ENCODE measurements around the gene SPATA1. TPM values are rescaled to one million over a fixed set of nuclear protein-coding genes. Genes with fewer than 3 reads are reported as not detected.

SPATA1 gene
- total and polyA plus RNA-seq, 8 donors, result 0.16 to 1.4 (median 0.94) TPM

GRCh38 chr1:84540759-84541158 is 34.6 kb downstream of the SPATA1 start:
- FAIRE-seq (no peak), DNase-seq (no peak), ATAC-seq (no peak)
- no peaks in the 10 kb centered on the region for H3K27me3 ChIP-seq
- no peak for TF ChIP-seq CTCF (IDR thresholded peaks at IDR 0.05)
- H3K4me1 ChIP-seq, result no peaks in the 10 kb centered on the region
- H3K36me3 ChIP-seq, result no peaks in the 10 kb centered on the region
- H3K4me3 ChIP-seq, result no peak overlapping the region
- 12 to 19% methylated on average over 1 of the region's 1 CpG for WGBS, 2 donors
- no peak overlapping the region for H3K27ac ChIP-seq
- intact Hi-C loops (cut with DNase I), result no loop called here
- H3K9me3 ChIP-seq, result no peaks in the 10 kb centered on the region

- H3K27ac ChIP-seq, result no peak overlapping the region
- DNase-seq (no peak), FAIRE-seq (no peak), ATAC-seq (no peak)
- TF ChIP-seq CTCF (IDR thresholded peaks at IDR 0.05), result no peak
- H3K27me3 ChIP-seq, result no peaks in the 10 kb centered on the region
- intact Hi-C loops (cut with DNase I), result no loop called here
- no peaks in the 10 kb centered on the region for H3K36me3 ChIP-seq
- no peak overlapping the region for H3K4me3 ChIP-seq
- WGBS, 2 donors, result 72 to 81% methylated on average over 4 of the region's 4 CpGs
- no peaks in the 10 kb centered on the region for H3K4me1 ChIP-seq
- H3K9me3 ChIP-seq, result no peaks in the 10 kb centered on the region
These were observed 35.5 kb downstream of the SPATA1 start for GRCh38 chr1:84541679-84542078.

GRCh38 chr1:84550826-84551225 is 44.6 kb downstream of the SPATA1 start:
- H3K36me3 ChIP-seq, result peaks cover 0 to 11% (median 0%) of the 10 kb centered on the region in 3 donors
- H3K27ac ChIP-seq, result no peak overlapping the region
- TF ChIP-seq CTCF (IDR thresholded peaks at IDR 0.05), result no peak
- ATAC-seq (no peak), FAIRE-seq (no peak), DNase-seq (no peak)
- 82 to 86% methylated on average over 2 of the region's 2 CpGs for whole genome bisulfite sequencing, 2 donors
- H3K27me3 ChIP-seq, result no peaks in the 10 kb centered on the region
- no peaks in the 10 kb centered on the region for H3K9me3 ChIP-seq
- H3K4me1 ChIP-seq, result no peaks in the 10 kb centered on the region
- intact Hi-C loops (cut with DNase I), result no loop called here
- H3K4me3 ChIP-seq, result no peak overlapping the region

- peaks cover 0 to 12% (median 8%) of the 10 kb centered on the region in 3 donors for H3K4me1 ChIP-seq
- H3K4me3 ChIP-seq, result no peak overlapping the region
- no peak overlapping the region for H3K27ac ChIP-seq
- no peak for ATAC-seq
- DNase-seq, result no peak
- no peak for TF ChIP-seq CTCF (IDR thresholded peaks at IDR 0.05)
- no peaks in the 10 kb centered on the region for H3K9me3 ChIP-seq
- no peak for FAIRE-seq
- intact Hi-C loops (cut with DNase I), result no loop called here
- H3K36me3 ChIP-seq, result peaks cover 0 to 5% (median 0%) of the 10 kb centered on the region in 3 donors
- H3K27me3 ChIP-seq, result no peaks in the 10 kb centered on the region
These were observed 63.0 kb downstream of the SPATA1 start for GRCh38 chr1:84569216-84569615.

GRCh38 chr1:84570436-84571149 is 64.4 kb downstream of the SPATA1 start:
- intact Hi-C loops (cut with DNase I), result no loop called here
- FAIRE-seq, result no peak
- Histone ChIP-seq H3K36me3 (peaks cover 0 to 5% (median 0%) of the 10 kb centered on the region in 3 donors), H3K9me3 (no peaks in the 10 kb centered on the region), H3K4me1 (peaks cover 0 to 12% (median 8%) of the 10 kb centered on the region in 3 donors), H3K27me3 (no peaks in the 10 kb centered on the region), H3K27ac (no peak overlapping the region), H3K4me3 (no peak overlapping the region)
- no peak for TF ChIP-seq CTCF (IDR thresholded peaks at IDR 0.05)
- no peak for DNase-seq
- ATAC-seq, result no peak
- 88 to 93% methylated on average over 7 of the region's 7 CpGs for WGBS, 2 donors
